HG03521 (cell line): ENCODE measurements around the gene ZSCAN5C.
"Not testable (repeated sequence)": the region's sequence is repeated elsewhere in the genome, so short reads cannot be mapped to it uniquely, and the experiment has no call there.

Source experiments
- ATAC-seq: cut with Tn5 transposase; IDR thresholded peaks from one replicate; pipeline ENCODE4 v1.9.1; 2021; ENCODE audit warnings: mild to moderate bottlenecking, moderate library complexity; ENCODE audit not compliant: unreplicated experiment

ZSCAN5C gene, protein sequence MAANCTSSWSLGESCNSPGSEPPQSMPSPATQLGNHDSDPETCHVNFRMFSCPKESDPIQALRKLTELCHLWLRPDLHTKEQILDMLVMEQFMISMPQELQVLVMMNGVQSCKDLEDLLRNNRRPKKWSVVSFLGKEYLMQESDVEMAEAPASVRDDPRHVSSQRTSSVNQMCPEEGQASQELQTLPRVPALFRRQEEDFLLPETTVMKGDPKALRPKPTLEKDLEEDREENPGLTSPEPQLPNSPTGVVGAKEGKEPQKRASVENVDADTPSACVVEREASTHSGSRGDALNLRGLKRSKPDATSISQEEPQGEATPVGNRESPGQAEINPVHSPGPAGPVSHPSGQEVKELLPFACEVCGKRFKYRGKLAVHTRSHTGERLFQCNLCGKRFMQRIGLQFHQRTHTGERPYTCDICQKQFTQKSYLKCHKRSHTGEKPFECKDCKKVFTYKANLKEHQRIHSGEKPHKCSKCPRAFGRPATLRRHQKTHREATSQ

DNA sequence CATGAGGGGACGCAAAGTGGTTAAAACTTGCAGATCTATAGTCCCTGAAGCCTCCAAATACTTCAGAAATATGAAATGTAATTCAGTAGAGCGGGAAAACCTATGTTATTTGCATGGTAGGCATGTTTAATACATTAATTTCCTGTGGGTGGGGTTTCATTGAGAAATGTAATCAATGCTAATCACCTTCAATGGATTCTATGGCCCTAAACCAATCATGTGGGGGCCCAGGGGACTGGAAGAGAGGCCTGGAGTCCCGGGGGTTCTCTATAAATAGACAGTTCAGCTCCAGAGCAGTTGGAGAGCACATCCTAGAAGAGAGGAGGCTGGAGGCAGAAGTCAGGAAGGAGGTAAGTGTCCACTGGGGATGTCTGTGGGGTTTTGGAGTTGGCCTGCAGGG lies at the start of gene ZSCAN5C:
Gene ZSCAN5C, plus strand, starts transcription at position 301 of the 400 bp plus-strand sequence. CDS start 3,641 bp downstream, outside the sequence.
- ATAC-seq = no peak

DNA sequence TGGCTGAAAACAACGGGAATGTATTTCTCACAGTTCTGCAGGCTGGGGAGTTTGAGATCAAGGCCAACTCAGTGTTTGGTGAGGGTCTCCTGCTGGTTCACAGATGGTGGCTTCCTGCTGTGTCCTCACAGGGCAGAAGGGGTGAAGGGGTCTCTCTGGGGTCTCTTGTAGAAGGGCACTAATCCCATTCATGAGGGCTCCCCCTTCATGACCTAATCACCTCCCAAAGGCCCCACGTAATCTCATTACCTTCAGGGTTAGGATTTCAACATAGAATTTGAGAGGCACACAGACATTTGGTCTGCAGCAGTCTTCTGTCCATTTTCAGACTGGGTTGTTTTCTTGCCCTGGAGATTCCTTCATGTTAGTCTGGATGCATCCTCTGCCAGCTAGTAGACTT lies 49.4 kb upstream of the ZSCAN5C start:
- ATAC-seq = no peak

DNA sequence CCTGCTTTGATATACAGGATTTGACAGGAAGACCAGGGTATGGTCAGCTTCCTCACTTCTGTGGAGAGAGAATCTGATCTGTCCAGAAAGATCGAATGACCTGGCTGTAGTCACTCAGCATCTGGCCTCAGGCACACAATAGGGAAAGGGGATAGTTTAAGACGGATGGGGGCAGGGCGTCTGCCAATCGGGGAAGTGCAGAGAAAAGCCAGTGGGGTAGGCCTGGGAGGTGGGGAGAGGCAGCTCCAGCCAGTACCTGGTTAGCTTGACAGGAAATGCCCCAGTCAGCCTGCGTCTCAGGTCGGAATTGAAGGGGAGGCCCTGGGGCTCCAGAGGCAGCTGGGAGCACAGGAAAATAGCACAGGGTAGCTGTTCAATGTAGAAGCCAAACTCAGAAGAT lies 48.6 kb upstream of the ZSCAN5C start:
- ATAC-seq = no peak

DNA sequence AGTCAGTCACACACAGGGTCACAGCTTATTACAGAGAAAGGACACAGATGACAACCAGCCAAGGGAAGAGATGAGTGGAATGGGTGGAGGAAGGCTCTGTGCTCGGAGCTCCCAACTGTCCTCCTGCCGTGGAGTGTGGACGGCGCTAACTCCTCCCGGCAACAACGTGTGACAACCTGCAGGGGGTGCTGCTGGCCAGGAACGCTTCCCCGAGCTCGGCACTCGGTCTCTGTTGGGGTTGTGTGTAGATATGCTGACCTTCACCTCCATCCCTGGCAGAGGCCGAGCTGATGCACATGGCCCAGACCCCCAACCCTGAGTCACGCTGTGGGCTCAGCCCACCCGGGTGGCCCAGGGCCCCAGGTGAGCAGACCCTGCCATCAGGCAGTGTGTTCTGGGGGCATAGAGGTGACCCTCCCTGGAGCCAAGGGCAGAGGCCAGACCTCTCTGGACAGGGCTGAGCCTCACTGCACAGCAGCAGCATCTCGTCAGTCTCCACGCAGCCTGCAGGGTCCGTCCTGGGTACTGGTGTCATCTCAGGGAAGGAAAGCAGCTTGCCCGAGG lies 46.9 kb upstream of the ZSCAN5C start:
- ATAC-seq = no peak

DNA sequence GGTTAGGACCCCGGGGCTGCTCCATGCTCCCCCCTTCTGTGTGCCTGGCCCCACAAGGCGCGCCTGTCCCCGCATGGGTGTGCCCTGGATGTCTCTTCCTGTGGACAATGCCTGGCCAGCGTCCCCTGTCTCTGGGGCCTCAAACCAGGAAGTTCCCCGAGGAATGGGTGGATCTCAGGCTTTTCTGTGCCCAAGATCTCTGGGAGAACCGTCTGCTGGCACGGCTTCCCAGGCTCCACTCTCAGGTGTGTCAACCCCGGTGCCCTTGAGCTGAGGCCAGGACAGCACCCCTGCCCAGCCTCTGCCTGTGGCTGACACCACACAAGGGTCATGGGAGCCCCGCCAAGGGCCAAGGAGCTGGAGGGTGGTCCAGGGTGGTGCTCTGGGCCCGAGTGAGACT lies 45.3 kb upstream of the ZSCAN5C start:
- no peak for ATAC-seq

DNA sequence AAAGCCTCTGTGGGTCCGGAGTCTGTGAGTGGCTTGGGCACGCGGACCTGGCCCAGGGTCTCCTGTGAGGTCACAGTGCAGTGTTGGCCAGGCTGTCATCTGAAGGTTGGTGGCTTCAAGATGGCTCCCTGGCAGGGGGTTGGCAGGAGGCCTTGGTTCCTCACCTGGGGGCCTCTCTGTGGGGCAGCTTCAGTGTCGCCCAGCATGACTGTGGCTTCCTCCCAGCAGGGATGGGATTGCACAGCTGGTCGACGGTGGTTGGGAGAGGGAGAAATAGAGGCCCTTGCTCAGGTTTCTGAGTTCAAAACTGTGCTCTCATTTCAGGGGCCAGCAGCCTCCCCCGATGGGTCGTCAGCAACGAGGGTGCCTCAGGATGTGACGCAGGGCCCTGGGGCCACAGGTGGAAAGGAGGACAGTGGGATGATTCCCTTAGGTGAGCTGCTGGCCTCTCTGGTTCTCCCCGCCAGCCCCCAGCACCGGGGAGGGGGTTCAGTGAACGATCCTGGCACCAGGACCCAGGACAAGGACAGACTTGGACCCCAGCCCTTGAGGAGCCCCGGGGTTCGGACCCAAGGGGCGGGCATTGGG lies 43.8 kb upstream of the ZSCAN5C start:
- ATAC-seq = no peak

DNA sequence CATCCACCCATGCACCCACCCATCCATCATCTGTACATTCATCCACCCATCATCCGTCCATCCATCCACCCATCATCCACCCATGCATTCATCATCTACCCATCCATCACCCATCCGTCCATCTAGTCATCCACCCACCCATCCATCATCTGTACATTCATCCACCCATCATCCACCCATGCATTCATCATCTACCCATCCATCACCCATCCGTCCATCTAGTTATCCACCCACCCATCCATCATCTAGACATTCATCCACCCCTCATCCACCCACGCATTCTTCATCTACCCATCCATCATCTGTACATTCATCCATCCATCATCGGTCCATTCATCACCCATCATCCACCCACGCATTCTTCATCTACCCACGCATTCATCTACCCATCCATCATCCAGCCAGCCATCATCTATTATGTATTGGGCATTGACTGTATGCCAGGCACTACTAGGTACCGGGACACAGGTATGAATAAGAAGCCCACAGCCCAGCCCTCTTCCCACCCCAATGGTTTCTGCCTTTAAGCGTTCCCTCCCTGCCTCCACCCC lies 43.0 kb upstream of the ZSCAN5C start:
- no peak for ATAC-seq

DNA sequence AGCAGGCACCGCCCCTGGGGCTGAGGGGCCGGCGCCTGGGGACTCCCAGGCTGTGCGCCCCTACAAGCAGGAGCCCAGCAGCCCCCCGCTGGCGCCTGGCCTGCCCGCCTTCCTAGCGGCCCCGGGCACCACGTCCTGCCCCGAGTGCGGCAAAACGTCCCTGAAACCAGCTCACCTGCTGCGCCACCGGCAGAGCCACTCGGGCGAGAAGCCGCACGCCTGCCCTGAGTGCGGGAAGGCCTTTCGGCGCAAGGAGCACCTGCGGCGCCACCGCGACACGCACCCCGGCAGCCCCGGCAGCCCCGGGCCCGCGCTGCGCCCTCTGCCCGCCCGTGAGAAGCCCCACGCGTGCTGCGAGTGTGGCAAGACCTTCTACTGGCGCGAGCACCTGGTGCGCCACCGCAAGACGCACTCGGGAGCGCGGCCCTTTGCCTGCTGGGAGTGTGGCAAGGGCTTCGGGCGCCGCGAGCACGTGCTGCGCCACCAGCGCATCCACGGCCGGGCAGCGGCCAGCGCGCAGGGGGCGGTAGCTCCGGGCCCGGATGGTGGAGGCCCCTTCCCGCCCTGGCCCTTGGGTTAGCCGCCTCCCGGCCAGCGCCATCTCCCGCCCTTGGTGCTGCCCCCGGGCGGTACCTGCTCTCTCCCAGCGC lies 42.3 kb upstream of the ZSCAN5C start:
- no peak for ATAC-seq

DNA sequence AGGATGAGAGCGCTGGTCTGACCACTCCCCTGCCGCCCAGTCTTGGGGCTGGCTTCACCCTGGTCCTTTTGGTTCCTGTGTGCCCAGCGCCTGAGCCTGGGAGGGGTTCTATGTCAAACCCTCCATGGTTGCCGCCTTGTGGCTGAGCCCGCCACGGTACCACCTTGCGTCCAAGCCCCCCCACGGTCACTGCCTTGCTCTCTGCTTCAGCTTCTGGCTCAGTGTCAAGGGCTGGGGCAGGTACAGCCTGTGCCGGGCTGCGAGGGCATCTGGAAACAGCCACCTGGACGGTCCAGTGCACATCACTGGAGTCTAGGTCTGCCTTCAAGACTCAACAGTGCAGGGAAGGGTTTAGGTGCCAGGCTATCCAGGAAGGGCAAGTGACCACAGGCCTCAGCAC lies 40.5 kb upstream of the ZSCAN5C start:
- ATAC-seq = no peak

DNA sequence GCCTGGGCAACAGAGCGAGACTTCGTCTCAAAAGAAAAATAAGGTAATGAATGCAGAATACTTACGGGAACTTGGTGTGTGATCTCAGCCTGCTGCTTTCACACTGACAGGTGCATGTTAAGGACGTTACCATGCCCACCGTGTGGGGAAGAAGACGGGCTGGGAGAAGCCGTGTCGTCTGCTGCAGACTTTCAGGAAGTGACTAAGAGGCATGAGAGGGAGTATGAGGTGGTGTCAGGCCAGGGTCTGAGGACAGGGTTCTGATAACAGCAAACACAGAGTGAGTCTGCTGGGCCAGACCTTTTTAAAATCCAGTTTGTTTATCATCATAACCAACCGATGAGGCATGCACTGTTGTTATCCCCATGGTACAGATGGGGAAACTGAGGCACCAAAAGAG lies 39.8 kb upstream of the ZSCAN5C start:
- ATAC-seq = no peak

DNA sequence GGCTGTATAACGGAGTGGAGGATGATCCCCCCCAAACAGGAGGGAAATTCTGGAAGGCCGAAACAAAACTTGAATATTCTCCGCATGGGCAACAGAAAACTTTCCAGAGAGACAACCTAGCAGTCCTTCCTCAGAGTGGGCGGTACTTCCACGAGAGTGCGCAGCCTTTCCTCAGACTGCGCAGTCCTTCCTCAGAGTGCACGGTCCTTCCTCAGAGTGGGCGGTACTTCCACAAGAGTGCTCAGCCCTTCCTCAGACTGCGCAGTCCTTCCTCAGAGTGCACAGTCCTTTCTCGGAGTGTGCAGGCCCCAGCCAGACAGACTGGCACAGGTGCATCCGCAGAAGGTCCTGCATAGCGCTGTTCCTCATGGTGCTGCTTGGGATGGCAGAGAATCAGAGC lies 39.0 kb upstream of the ZSCAN5C start:
- no peak for ATAC-seq

DNA sequence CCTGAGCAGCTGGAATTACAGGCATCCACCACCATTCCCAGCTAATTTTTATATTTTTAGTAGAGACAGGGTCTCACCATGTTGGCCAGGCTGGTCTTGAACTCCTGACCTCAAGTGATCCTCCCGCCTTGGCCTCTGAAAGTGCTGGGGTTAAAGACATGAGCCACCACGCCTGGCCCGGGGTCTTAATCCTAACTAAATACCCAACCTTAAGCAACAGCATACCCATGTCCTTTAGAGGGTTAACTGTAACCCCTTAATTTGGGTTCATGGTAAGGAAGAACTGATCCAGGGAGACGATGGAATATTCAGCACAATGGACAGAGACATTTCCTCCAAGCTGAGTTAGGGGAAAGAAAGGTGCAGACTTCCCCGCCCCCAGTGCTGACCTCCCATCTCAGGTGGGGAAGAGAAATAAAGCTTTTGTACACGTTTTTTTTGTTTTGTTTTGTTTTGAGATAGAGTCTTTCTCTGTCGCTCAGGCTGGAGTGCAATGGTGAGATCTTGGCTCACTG lies 35.0 kb upstream of the ZSCAN5C start:
- no peak for ATAC-seq

DNA sequence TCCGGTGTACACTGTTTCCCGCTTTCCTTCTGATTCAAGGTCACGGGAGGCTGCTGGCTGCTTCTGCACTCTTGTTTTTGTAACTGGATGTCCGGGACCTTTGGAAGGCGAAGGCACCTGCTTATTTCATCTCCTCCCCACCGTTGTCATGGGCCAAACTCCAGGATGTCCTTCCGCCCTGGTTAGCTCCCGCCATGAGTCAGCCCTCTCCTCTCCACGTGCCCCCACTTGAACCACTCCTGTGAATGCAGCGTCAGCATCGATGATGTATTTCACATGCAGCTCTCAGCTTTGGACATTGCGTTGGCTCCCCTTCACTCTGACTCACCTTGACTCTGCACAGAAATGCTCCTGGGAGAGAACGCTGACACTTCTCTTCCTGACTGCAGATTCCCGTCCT lies 31.8 kb upstream of the ZSCAN5C start:
- no peak for ATAC-seq

DNA sequence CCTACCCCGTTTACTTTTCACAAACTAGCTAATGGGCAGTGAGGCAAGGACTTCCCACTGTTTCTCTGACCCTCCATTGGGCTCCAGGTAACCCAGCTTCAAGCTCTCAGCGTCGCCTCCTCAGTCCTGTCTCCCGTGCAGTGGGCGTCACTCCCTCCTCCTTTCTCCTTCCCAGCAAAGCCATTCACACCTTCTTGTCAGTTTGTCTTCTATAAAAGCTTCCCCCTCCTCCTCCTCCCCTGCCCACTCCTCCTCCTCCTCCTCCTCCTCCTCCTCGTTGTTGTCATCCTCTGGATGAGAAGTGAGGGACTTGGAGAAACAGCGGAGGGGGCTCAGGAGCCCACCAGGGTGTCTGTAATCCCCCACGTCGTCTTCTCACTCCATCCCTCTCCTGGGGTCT lies 28.0 kb upstream of the ZSCAN5C start:
- no peak for ATAC-seq

DNA sequence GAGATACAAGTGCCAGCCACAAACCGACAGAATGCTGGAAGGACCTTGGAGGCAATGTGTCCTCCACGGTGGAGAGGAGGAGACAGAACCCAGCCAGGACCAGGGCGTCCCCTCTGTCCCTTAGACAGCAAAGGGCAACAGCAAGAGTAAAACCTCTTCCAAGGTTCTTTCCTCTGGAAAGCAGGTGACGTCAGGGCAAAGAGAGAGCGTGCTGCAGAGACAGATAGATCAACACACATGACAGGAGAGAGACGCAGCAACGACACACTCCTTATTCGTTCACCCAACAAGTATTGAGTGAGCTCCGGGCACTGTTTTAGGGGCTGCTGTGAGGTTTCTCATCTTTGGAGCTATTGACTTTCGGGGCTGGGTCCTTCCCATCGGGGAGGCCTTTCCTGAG lies 27.5 kb upstream of the ZSCAN5C start:
- no peak for ATAC-seq

DNA sequence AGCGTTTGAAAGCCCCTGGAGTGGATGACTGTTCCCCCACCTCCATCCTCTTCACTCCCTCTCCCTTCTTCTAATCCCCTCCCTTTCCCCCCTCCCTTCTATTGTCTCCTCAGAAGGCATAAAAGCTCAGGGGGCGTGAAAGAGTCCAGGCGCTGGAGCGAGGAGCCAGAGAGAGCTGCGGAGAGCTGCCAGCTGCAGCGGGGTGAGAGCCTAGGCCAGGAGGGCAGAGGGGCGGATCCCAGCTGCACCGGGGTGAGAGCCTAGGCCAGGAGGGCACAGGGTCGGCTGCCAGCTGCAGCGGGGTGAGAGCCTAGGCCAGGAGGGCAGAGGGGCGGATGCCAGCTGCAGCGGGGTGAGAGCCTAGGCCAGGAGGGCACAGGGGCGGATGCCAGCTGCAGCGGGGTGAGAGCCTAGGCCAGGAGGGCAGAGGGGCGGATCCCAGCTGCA lies 26.2 kb upstream of the ZSCAN5C start, which contains the start of gene GALP:
Gene GALP, plus strand, starts transcription at position 148 of the 447 bp plus-strand sequence. CDS start 1,101 bp downstream, outside the sequence.
- ATAC-seq = not testable (repeated sequence)

DNA sequence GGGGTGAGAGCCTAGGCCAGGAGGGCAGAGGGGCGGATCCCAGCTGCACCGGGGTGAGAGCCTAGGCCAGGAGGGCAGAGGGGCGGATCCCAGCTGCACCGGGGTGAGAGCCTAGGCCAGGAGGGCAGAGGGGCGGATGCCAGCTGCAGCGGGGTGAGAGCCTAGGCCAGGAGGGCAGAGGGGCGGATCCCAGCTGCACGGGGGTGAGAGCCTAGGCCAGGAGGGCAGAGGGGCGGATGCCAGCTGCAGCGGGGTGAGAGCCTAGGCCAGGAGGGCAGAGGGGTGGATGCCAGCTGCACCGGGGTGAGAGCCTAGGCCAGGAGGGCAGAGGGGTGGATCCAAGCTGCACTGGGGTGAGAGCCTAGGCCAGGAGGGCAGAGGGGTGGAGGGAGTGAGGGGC lies 25.8 kb upstream of the ZSCAN5C start:
- ATAC-seq = not testable (repeated sequence)

DNA sequence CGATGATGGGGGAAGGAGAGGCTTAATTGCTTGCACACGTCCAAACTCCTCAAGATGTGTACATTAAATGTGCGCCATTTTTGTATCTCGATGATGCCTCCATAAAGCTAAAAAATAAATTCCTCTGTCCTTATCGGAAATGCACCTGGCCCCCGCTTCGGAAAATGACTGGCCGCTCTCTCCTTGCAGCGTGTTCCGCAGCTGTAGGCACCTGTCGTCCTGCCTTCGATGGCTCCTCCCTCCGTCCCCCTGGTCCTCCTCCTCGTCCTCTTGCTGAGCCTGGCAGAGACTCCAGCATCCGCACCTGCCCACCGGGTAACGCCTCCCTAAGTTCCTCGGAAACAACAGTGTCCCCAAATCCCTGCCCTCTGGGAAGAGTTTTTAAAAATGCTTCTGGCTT lies 25.2 kb upstream of the ZSCAN5C start:
- ATAC-seq = no peak

DNA sequence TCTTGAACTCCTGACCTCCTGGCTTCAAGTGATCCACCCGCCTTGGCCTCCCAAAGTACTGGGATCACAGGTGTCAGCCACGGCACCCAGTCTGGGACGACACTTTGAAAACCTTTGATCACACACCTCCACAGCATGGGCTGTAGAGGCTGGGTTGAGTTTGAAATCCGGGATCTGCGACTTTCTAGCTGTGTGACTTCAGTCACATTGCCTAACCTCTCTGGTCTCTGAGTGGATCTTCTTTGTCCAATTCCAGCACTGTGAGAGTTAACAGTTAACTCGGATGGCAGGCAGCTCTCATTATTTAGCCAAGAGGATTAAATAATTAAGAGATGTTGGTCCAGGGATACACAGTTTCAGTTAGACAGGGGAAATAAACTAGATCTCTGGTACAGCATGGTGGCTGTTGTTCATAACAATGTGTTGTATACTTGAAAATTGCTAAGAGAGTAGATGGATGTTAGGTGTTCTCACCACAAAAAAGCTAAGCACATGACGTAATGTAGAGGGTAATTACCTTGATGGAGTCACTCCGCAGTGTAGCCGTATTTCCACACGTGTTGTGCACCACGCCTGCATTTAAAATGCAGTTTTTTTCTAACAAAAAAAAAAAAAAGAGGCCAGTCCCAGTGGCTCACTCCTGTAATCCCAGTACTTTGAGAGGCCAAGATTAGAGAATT lies 24.4 kb upstream of the ZSCAN5C start:
- no peak for ATAC-seq

DNA sequence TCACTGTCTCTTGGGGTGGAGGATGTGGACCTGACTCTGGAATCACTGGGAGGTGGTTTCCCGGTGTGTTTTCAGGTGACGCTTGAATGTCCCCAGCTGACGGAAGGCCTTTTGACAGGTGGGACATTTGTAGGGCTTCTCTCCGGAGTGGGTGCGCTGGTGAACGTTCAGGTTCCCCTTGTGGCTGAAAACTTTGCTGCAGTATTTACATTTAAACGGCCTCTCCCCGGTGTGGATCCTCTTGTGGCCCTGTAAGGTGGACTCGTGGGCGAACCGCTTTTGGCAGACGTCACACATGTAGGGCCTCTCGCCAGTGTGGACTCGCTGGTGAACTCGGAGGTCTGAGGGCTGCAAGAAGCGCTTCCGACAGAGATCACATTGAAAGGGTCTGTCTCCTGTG lies 12.3 kb upstream of the ZSCAN5C start:
- no peak for ATAC-seq
